Measurements from ENCODE around the gene CATSPERD. TPM values are rescaled to one million over a fixed set of nuclear protein-coding genes. Genes with fewer than 3 reads are reported as not detected.

CATSPERD gene
- total RNA-seq, 1 donor from 2014 or later = not detected

DNA sequence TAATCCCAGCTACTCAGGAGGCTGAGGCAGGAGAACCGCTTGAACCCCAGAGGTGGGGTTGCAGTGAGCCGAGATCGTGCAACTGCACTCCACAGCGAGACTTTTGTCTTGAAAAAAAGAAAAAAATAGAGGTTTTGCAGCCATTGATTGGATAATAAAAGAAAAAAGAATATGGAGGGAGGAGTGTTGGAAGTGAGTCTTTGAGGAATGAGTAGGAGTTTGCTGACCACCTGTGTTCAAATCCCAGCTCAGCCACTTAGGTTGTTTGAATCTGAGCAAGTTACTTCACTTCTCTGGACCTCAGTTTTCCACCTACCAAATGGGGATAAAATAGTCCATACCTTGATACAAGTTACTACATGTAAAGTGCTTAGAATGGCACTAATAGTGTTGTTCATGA lies 90.7 kb downstream of the CATSPERD start:
- Mint-ChIP-seq H3K27ac (no peak overlapping the region), H3K36me3 (ENCODE audit: low read depth) (no peaks in the 10 kb centered on the region), H3K4me3 (no peak overlapping the region), H3K27me3 (peaks cover 15% of the 10 kb centered on the region), H3K9me3 (no peaks in the 10 kb centered on the region), H3K4me1 (no peaks in the 10 kb centered on the region)
- intact Hi-C loops (cut with micrococcal nuclease) = no loop called here
- DNase-seq = no peak

DNA sequence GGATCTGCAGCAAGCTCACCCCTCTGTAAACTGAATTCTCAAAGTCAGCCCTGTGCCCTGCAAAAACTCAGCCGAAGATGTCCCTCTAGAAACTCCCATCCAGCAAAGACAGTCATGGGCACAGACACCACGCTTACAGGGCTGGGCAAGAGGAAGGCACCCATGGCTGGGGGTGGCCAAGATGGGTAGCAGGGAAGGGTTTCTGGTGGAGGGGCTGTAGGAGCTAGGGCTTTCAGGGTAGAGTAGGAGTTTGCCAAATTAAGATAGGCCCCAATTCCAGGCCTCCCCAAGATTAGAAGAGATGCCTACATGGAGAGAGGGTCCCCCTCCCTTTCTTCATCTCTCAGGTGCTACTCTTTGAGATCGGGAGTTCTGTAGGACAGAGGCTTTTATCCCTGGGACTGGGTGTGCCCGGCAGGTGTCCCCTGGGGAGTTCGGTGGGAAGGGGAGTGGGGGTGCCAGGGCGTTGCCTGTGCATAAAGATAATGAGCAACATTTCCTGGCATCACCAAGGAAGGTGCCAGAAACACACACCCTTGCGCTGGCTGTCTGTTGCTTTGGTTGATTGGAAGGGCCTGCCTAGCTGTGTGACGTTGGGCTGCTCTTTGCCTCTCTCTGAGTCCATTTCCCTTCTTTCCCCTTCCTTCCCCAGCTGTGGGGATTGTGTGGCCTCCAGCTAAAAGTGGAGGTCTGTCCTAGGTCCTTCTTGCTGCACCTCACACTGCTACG lies 93.8 kb downstream of the CATSPERD start:
- Mint-ChIP-seq H3K36me3 (ENCODE audit: low read depth) (no peaks in the 10 kb centered on the region), H3K27ac (no peak overlapping the region), H3K4me3 (no peak overlapping the region), H3K9me3 (no peaks in the 10 kb centered on the region), H3K27me3 (no peaks in the 10 kb centered on the region), H3K4me1 (no peaks in the 10 kb centered on the region)
- no peak for DNase-seq
- intact Hi-C loops (cut with micrococcal nuclease) = no loop called here

DNA sequence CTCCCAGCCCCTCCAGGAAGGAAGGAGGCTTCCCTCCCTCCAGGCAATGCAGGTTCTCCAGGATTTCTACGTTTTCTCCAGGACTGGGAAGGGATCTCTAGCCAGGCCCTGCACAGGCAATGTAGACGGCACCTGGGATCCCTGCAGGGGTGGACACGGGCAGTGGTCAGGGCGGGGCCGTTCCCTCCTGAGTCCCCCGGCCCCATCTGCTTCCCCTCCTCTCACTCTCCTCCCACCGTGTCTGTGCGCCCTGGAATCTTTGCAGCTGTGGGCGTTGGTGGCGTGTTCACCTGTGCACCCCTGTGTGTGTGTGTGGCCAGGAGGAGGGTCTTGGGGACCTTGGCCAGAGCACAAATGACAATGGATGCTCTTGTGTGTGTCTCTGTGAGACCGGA lies 94.4 kb downstream of the CATSPERD start:
- Mint-ChIP-seq H3K36me3 (ENCODE audit: low read depth) (no peaks in the 10 kb centered on the region), H3K9me3 (no peaks in the 10 kb centered on the region), H3K27me3 (no peaks in the 10 kb centered on the region), H3K4me1 (no peaks in the 10 kb centered on the region), H3K4me3 (no peak overlapping the region), H3K27ac (no peak overlapping the region)
- intact Hi-C loops (cut with micrococcal nuclease) = no loop called here
- DNase-seq = no peak

DNA sequence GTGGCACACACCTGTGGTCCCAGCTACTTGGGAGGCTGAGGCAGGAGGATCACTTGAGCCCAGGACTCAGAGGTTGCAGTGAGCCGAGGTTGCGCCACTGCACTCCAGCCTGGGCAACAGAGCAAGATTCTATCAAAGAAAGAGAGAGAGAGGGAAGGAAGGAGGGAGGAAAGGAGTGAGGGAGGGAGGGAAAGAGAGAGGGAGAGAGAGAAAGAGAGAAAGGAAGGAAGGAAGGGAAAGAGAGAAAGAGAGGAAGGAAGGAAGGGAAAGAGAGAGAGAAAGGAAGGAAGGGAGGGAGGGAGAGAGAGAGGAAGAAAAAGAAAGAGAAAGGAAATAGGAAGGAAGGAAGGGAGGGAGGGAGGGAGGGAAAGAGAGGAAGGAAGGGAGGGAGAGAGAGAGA lies 96.8 kb downstream of the CATSPERD start:
- H3K9me3 Mint-ChIP-seq = no peaks in the 10 kb centered on the region
- intact Hi-C loops (cut with micrococcal nuclease) = no loop called here
- H3K27me3 Mint-ChIP-seq = no peaks in the 10 kb centered on the region
- no peak overlapping the region for H3K27ac Mint-ChIP-seq
- DNase-seq = no peak
- H3K4me1 Mint-ChIP-seq = no peaks in the 10 kb centered on the region
- H3K36me3 Mint-ChIP-seq (ENCODE audit: low read depth) = no peaks in the 10 kb centered on the region
- H3K4me3 Mint-ChIP-seq = no peak overlapping the region

GRCh38 chr19:5818594-5818993 lies 98.2 kb downstream of the CATSPERD start:
- DNase-seq = no peak
- Mint-ChIP-seq H3K4me3 (no peak overlapping the region), H3K27ac (no peak overlapping the region), H3K27me3 (no peaks in the 10 kb centered on the region), H3K4me1 (no peaks in the 10 kb centered on the region), H3K9me3 (no peaks in the 10 kb centered on the region), H3K36me3 (ENCODE audit: low read depth) (no peaks in the 10 kb centered on the region)
- intact Hi-C loops (cut with micrococcal nuclease) = no loop called here

DNA sequence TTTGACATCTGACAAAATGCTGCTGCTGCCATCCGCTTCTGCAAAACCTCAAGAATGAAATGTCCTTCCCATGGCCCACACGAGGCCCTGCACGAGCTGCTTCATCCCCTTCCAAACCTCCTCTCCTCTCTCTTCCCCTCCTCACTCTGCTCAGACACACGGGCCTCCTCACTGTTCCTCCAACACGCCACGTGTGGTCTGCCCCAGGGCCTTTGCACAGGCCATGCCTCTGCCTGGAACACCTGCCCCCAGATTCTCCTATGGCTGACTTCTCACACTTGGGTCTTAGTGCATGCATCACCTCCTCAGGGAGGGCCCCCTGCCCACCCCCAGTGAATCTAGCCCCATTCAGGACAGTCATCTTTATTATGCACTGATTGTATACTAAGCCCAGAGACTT lies 100.3 kb downstream of the CATSPERD start:
- Mint-ChIP-seq H3K4me1 (no peaks in the 10 kb centered on the region), H3K4me3 (no peak overlapping the region), H3K27ac (no peak overlapping the region), H3K27me3 (no peaks in the 10 kb centered on the region), H3K36me3 (ENCODE audit: low read depth) (no peaks in the 10 kb centered on the region), H3K9me3 (no peaks in the 10 kb centered on the region)
- intact Hi-C loops (cut with micrococcal nuclease) = loop anchor here (10.0 kb wide), 1 partner anchor 144 kb away; no protein-coding TSS in a partner anchor
- DNase-seq = peak; percentile 53

DNA sequence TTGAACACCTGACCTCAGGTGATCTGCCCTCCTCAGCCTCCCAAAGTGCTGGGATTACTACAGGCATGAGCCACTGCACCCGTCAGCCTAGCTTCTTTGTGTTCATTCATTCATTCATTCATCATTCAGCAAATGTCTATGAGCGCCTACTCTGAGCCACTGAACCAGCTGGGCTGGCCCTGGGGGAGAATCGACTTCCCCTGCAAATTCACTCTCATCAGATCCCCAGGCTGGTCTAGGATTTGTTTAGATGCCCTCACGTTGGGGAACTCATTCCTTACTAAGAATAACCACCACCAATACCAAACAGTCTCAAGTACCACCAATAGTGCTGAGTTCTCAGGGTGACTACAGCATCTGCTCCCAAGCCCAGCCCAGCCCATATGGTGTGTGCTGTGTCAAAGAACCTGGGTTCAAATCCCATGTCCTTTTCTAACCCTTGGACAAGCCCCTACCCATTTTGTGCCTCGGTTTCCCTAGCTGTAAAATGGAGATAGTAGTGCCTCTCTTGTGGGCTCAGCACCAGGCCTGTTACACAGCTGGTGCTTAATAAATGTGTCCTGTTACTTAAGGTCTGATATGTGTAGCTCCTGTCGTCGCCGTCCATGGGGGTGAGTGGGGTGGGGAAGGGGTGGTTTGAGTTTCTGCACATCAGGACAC lies 101.2 kb downstream of the CATSPERD start:
- no peak overlapping the region for H3K4me3 Mint-ChIP-seq
- no peaks in the 10 kb centered on the region for H3K4me1 Mint-ChIP-seq
- no peaks in the 10 kb centered on the region for H3K27me3 Mint-ChIP-seq
- H3K27ac Mint-ChIP-seq = no peak overlapping the region
- no peaks in the 10 kb centered on the region for H3K36me3 Mint-ChIP-seq (ENCODE audit: low read depth)
- DNase-seq = no peak
- intact Hi-C loops (cut with micrococcal nuclease) = loop anchor here (10.0 kb wide), 1 partner anchor 143 kb away; no protein-coding TSS in a partner anchor
- no peaks in the 10 kb centered on the region for H3K9me3 Mint-ChIP-seq

DNA sequence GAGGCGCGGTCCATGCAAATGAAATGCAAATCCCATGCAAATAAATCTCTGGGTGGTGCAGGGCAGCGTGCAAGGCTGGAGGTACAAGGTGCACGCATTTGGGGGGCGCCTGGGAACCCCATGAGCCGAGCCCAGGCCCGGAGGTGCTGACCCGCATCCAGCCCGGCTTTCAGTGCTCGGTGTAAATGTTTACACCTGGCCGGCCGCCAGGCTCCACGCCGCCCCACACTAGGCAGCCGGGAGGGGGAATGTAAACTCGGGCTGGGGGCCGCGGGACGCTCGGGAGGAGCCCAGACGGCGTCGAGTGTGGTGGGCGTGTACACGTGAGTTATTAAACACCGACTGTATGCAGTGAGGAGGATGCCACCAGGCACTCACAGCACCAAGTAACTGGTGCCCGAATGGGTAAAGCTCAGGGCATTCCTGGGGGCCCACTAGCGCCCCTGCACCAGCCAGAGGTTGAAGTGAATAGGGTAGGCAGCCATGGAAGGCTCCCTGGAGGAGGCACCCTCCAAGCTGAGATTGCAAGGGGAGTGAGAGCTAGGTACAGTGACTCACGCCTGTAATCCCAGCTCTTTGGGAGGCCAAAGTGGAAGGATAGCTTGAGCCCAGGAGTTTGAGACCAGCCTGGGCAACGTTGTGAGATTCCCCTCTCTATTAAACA lies 101.9 kb downstream of the CATSPERD start:
- no peak overlapping the region for H3K27ac Mint-ChIP-seq
- no peaks in the 10 kb centered on the region for H3K36me3 Mint-ChIP-seq (ENCODE audit: low read depth)
- H3K4me1 Mint-ChIP-seq = peaks cover 4% of the 10 kb centered on the region
- H3K4me3 Mint-ChIP-seq = no peak overlapping the region
- H3K9me3 Mint-ChIP-seq = no peaks in the 10 kb centered on the region
- no peak for DNase-seq
- intact Hi-C loops (cut with micrococcal nuclease) = loop anchor here (10.0 kb wide), 1 partner anchor 142 kb away; no protein-coding TSS in a partner anchor
- H3K27me3 Mint-ChIP-seq = no peaks in the 10 kb centered on the region

- peak; percentile 57 for DNase-seq
- Mint-ChIP-seq H3K27me3 (no peaks in the 10 kb centered on the region), H3K9me3 (no peaks in the 10 kb centered on the region), H3K36me3 (ENCODE audit: low read depth) (no peaks in the 10 kb centered on the region), H3K4me3 (no peak overlapping the region), H3K27ac (no peak overlapping the region), H3K4me1 (peaks cover 8% of the 10 kb centered on the region)
- intact Hi-C loops (cut with micrococcal nuclease) = loop anchor here (10.0 kb wide), 1 partner anchor 141 kb away; no protein-coding TSS in a partner anchor
Measured at GRCh38 chr19:5823579-5824281, 103.3 kb downstream of the CATSPERD start.

- Mint-ChIP-seq H3K27ac (no peak overlapping the region), H3K9me3 (no peaks in the 10 kb centered on the region), H3K36me3 (ENCODE audit: low read depth) (no peaks in the 10 kb centered on the region), H3K4me3 (no peak overlapping the region), H3K27me3 (no peaks in the 10 kb centered on the region), H3K4me1 (peaks cover 8% of the 10 kb centered on the region)
- no peak for DNase-seq
- intact Hi-C loops (cut with micrococcal nuclease) = loop anchor here (5.0 to 10.0 kb wide), 2 partner anchors 78 to 140 kb away; partner anchors contain the start of genes NDUFA11 and VMAC
Measured at GRCh38 chr19:5824751-5825150, 104.3 kb downstream of the CATSPERD start.

DNA sequence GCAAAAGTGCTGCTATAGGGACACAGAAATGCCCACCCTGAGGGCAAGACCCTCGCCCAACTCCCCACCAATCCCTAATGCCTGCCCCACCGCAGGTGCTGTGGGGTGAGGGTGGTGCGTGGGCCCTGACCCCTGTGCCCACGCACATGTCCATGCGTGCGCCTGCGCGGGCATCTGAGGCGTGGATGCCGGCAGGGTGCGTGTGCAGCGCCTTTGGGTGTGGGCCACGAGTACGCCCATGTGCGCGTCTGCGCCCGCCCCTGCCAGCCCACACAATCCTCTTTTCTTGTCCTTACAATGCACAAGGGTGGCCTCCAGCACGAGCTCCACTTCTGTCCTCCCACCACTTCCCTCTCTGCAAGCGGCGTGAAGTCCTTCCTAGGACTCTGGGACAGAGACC lies 104.7 kb downstream of the CATSPERD start:
- Mint-ChIP-seq H3K27ac (no peak overlapping the region), H3K27me3 (no peaks in the 10 kb centered on the region), H3K4me1 (peaks cover 8% of the 10 kb centered on the region), H3K4me3 (no peak overlapping the region), H3K36me3 (ENCODE audit: low read depth) (no peaks in the 10 kb centered on the region), H3K9me3 (no peaks in the 10 kb centered on the region)
- DNase-seq = no peak
- intact Hi-C loops (cut with micrococcal nuclease) = loop anchor here (5.0 to 10.0 kb wide), 2 partner anchors 77 to 140 kb away; partner anchors contain the start of genes NDUFA11 and VMAC

DNA sequence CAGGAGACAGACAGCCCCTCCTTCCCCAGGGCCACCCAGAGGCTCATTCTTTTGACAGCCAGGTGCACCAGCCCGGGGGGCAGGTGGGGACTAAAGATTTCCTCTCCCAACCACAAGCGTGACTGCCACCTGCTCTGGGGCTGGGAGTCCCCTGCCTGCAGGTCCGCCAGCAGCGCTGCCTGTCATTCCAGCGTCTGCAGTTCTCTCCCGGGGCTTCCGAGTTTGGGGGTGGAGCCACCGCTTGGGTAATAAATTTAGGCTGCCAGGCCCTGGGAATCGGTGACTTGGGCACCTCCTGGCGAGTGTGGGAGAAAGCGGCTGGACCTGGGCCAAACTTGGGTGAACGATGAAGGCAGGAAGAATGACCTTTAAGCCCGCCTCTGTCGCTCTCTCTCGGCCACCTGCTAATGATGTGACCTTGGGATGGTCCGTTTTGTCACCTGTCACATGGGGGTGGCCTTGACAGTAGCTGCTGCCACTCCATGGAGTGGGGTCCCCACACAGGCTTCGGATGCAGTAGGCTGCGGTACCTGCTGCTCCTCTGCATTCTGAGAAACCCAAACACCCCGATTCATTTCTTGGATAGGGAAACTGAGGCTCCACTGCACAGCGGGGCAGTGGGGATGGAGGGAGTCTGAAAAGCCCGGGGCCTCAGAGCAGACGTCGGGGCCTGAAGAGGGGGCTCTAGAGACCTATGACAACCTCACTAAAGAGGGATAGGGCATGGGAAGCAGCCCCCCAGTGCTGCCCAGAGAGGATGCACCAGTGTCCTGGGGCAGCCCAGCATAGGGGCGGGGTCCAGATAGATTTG lies 106.3 kb downstream of the CATSPERD start:
- Mint-ChIP-seq H3K4me3 (peak overlapping the region; percentile 100), H3K36me3 (ENCODE audit: low read depth) (no peaks in the 10 kb centered on the region), H3K27ac (peak overlapping the region; percentile 92), H3K27me3 (no peaks in the 10 kb centered on the region), H3K4me1 (peaks cover 8% of the 10 kb centered on the region), H3K9me3 (no peaks in the 10 kb centered on the region)
- DNase-seq = peak; percentile 74
- intact Hi-C loops (cut with micrococcal nuclease) = loop anchor here (5.0 to 10.0 kb wide), 2 partner anchors 76 to 138 kb away; partner anchors contain the start of genes NDUFA11 and VMAC

All from activated CD4-positive, alpha-beta T cell treated with anti-CD3 and anti-CD28 coated beads, Interleukin-2, amount 10 ng/mL, durations not matched to agents 24 days and 14 days (primary cell).